ENCODE measurements around the gene RUNX2. TPM values are rescaled to one million over a fixed set of nuclear protein-coding genes. Genes with fewer than 3 reads are reported as not detected.

Gene RUNX2
- total and polyA plus RNA-seq, 10 of the 15 experiments (the other 5 are each of a cell fraction or from before 2014, with no cell fraction given), result 0.01 to 0.77 (median 0.15) TPM; not detected in 3

GRCh38 chr6:45610832-45611231 lies 282.7 kb downstream of the RUNX2 start:
- H3K27ac ChIP-seq (ENCODE audit: control insufficient read depth, insufficient read depth), result no peak overlapping the region
- ChIA-PET SMC1A (ENCODE audit: uncharacterized antibody, unreplicated experiment) (interaction anchor here (0.5 kb wide), 1 partner anchor 742 kb away, joined by 3 read pairs; no protein-coding TSS in a partner anchor), RAD21 (ENCODE audit: unreplicated experiment) (no interaction called here), POLR2A (no interaction called here), CTCF (interaction anchor here (1.0 kb wide), 1 partner anchor 10 kb away, joined by 3 read pairs; no protein-coding TSS in a partner anchor)
- no peak for DNase-seq (ENCODE audit: low read depth, low spot score)
- H3K9ac ChIP-seq (ENCODE audit: control insufficient read depth, insufficient read depth, low read length), result no peak overlapping the region
- no peaks in the 10 kb centered on the region for H3K4me1 ChIP-seq (ENCODE audit: control insufficient read depth, insufficient read depth, low read length)
- H3K36me3 ChIP-seq (ENCODE audit: control insufficient read depth in 2 of 2, insufficient read depth in 2 of 2, low read length in 1 of 2), result no peaks in the 10 kb centered on the region
- in situ Hi-C loops (cut with MboI) (no loop called here), intact Hi-C loops (cut with micrococcal nuclease; ENCODE audit: unreplicated experiment) (no loop called here)
- H3K4me3 ChIP-seq, result no peak overlapping the region
- WGBS (ENCODE audit: insufficient coverage, insufficient replicate concordance, low lambda C conversion rate, missing lambda C conversion rate), result 45% methylated on average over 2 of the region's 2 CpGs
- H3K79me2 ChIP-seq (ENCODE audit: control insufficient read depth, insufficient read depth, low read length), result no peaks in the 10 kb centered on the region
- H3K27me3 ChIP-seq (replicated peaks in 1 of 2; ENCODE audit: control insufficient read depth in 2 of 2, insufficient read depth in 2 of 2, low read length in 1 of 2), result peaks cover 0 to 1% of the 10 kb centered on the region in 2 experiments; a peak in 1 of 4 replicates
- H4K20me1 ChIP-seq (ENCODE audit: control insufficient read depth, insufficient read depth), result no peaks in the 10 kb centered on the region
- H3K4me2 ChIP-seq (ENCODE audit: control insufficient read depth, insufficient read depth), result no peak overlapping the region
- no peak for ATAC-seq
- FAIRE-seq, result no peak
- H2AFZ ChIP-seq (ENCODE audit: control insufficient read depth, low read depth, low read length), result no peak overlapping the region
- BruUV-seq (replicated peaks), result no TSS peak
- H3K9me3 ChIP-seq (replicated peaks; ENCODE audit: control insufficient read depth, insufficient read depth, low read length), result no peaks in the 10 kb centered on the region
- no peak for TF ChIP-seq NR2F1 (conservative IDR thresholded peaks at IDR 0.05)
- TF ChIP-seq, protein P1, sequence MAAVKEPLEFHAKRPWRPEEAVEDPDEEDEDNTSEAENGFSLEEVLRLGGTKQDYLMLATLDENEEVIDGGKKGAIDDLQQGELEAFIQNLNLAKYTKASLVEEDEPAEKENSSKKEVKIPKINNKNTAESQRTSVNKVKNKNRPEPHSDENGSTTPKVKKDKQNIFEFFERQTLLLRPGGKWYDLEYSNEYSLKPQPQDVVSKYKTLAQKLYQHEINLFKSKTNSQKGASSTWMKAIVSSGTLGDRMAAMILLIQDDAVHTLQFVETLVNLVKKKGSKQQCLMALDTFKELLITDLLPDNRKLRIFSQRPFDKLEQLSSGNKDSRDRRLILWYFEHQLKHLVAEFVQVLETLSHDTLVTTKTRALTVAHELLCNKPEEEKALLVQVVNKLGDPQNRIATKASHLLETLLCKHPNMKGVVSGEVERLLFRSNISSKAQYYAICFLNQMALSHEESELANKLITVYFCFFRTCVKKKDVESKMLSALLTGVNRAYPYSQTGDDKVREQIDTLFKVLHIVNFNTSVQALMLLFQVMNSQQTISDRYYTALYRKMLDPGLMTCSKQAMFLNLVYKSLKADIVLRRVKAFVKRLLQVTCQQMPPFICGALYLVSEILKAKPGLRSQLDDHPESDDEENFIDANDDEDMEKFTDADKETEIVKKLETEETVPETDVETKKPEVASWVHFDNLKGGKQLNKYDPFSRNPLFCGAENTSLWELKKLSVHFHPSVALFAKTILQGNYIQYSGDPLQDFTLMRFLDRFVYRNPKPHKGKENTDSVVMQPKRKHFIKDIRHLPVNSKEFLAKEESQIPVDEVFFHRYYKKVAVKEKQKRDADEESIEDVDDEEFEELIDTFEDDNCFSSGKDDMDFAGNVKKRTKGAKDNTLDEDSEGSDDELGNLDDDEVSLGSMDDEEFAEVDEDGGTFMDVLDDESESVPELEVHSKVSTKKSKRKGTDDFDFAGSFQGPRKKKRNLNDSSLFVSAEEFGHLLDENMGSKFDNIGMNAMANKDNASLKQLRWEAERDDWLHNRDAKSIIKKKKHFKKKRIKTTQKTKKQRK (IDR thresholded peaks at IDR 0.05; ENCODE audit: low read depth, low read length), result no peak
- TF ChIP-seq, protein P2, sequence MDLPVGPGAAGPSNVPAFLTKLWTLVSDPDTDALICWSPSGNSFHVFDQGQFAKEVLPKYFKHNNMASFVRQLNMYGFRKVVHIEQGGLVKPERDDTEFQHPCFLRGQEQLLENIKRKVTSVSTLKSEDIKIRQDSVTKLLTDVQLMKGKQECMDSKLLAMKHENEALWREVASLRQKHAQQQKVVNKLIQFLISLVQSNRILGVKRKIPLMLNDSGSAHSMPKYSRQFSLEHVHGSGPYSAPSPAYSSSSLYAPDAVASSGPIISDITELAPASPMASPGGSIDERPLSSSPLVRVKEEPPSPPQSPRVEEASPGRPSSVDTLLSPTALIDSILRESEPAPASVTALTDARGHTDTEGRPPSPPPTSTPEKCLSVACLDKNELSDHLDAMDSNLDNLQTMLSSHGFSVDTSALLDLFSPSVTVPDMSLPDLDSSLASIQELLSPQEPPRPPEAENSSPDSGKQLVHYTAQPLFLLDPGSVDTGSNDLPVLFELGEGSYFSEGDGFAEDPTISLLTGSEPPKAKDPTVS (IDR thresholded peaks at IDR 0.05; ENCODE audit: low read depth, low read length), result no peak
- no peak for TF ChIP-seq MAX (IDR thresholded peaks at IDR 0.05; ENCODE audit: low read depth, low read length)
- TF ChIP-seq CHD2 (IDR thresholded peaks at IDR 0.05; ENCODE audit: borderline replicate concordance, low read depth, low read length), result no peak
- TF ChIP-seq ZNF384 (IDR thresholded peaks at IDR 0.05; ENCODE audit: borderline replicate concordance, low read depth, low read length), result no peak
- TF ChIP-seq, protein P3, sequence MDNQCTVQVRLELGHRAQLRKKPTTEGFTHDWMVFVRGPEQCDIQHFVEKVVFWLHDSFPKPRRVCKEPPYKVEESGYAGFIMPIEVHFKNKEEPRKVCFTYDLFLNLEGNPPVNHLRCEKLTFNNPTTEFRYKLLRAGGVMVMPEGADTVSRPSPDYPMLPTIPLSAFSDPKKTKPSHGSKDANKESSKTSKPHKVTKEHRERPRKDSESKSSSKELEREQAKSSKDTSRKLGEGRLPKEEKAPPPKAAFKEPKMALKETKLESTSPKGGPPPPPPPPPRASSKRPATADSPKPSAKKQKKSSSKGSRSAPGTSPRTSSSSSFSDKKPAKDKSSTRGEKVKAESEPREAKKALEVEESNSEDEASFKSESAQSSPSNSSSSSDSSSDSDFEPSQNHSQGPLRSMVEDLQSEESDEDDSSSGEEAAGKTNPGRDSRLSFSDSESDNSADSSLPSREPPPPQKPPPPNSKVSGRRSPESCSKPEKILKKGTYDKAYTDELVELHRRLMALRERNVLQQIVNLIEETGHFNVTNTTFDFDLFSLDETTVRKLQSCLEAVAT (IDR thresholded peaks at IDR 0.05), result no peak
- no peak for TF ChIP-seq TARDBP (IDR thresholded peaks at IDR 0.05; ENCODE audit: borderline replicate concordance)
- no peak for TF ChIP-seq STAT3 (IDR thresholded peaks at IDR 0.05; ENCODE audit: low read depth, low read length)
- TF ChIP-seq ZNF592 (IDR thresholded peaks at IDR 0.05), result no peak
- TF ChIP-seq ZZZ3 (IDR thresholded peaks at IDR 0.05; ENCODE audit: control insufficient read depth, insufficient read length, low read depth), result no peak
- TF ChIP-seq BMI1 (IDR thresholded peaks at IDR 0.05; ENCODE audit: borderline replicate concordance), result no peak
